Fibroblast of peridontal ligament (primary cell): ENCODE measurements around the gene FREY1.

Source experiments
- DNase-seq: peaks from one replicate; pipeline ENCODE4 v3.0.0-alpha.2; 2010; ENCODE audit errors: extremely low read depth

Gene FREY1

DNA sequence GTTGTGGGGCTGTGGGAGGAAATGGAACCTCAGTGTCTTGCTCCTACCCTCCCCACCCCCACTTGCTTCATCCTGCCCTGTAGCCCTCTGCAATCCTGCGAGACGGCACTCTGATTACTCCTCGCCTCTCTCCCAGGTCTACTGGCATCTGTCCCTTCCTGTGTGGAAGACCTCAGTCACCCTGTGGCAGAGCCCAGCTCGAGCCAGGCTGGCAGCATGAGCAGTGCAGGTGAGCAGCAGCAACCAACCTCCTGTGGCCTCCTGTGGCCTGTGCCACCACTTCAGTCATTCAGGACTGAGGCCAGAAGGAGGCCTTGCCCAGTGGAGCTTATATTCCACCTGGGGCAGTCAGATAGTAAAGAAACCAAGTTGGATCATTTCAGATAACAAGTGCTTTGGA, 36.4 kb downstream of the FREY1 start:
- DNase-seq, result no peak

- no peak for DNase-seq
These were observed 37.5 kb downstream of the FREY1 start for GRCh38 chr11:45869551-45869950.

DNA sequence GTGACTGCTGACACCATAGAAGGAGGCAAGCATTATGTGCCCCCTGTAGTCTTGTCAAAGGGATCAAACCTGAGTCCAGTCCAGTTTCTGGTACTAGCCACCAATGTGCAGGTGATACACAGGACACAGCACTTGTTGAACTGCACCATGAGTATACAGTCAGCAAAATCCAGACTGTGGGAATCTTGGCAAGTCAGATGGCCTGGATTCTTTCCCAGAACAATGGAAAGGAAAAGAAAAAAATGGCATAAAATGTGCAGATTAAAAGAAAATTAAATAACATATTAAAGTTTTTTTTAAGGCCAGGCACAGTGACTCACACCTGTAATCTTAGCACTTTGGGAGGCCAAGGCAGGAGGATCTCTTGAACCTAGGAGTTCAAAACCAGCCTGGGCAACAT, 43.0 kb downstream of the FREY1 start:
- DNase-seq, result peak; percentile 43

- DNase-seq, result no peak
These were observed 46.1 kb downstream of the FREY1 start for GRCh38 chr11:45860764-45861510.

GRCh38 chr11:45860348-45860747, 46.7 kb downstream of the FREY1 start:
- no peak for DNase-seq

GRCh38 chr11:45859661-45860140, 47.4 kb downstream of the FREY1 start:
- peak; percentile 99 for DNase-seq

GRCh38 chr11:45858751-45859398, 48.2 kb downstream of the FREY1 start:
- DNase-seq, result no peak

GRCh38 chr11:45857961-45858474, 49.1 kb downstream of the FREY1 start:
- DNase-seq, result peak; percentile 97
